MCF 10A (cell line): Measurements from ENCODE around the gene B4GALT1. TPM values are rescaled to one million over a fixed set of nuclear protein-coding genes. Genes with fewer than 3 reads are reported as not detected.

Experiments used
- BruUV-seq: library from RNA; stranded (reverse); fragments of 400-500 nt; replicated peaks from 2 replicates; lab custom pipeline; 2021; lab: Mats Ljungman, UMichigan
- CTCF ChIA-PET: fragments of 300-600 bp; sonication (Branson Sonifier 250); formaldehyde crosslinking; extraction: SDS; loops from one replicate; lab custom pipeline; 2021; ENCODE audit warnings: antibody characterized with exemption, inconsistent platforms; lab: Yijun Ruan, JAX
- POLR2A ChIA-PET: fragments of 300-600, 350-650 bp; sonication (Branson Sonifier 250); formaldehyde crosslinking; extraction: SDS; loops from one replicate; lab custom pipeline; 2020; ENCODE audit warnings: antibody characterized with exemption, inconsistent platforms; lab: Yijun Ruan, JAX
- DNase-seq: peaks from one replicate; pipeline ENCODE4 v3.0.0-alpha.2; 2018; ENCODE audit not compliant: unreplicated experiment
- H3K27ac Mint-ChIP-seq: one replicate; pipeline ENCODE4 v1.8.0; 2022; ENCODE audit warnings: mild to moderate bottlenecking, low read depth, mixed read lengths; ENCODE audit not compliant: unreplicated experiment
- H3K27me3 Mint-ChIP-seq: one replicate; pipeline ENCODE4 v1.8.0; 2022; ENCODE audit warnings: mixed read lengths; ENCODE audit not compliant: insufficient read depth, unreplicated experiment
- H3K36me3 Mint-ChIP-seq: one replicate; pipeline ENCODE4 v1.8.0; 2022; ENCODE audit warnings: mild to moderate bottlenecking, moderate library complexity, mixed read lengths; ENCODE audit not compliant: insufficient read depth, unreplicated experiment
- H3K4me1 Mint-ChIP-seq: one replicate; pipeline ENCODE4 v1.8.0; 2022; ENCODE audit warnings: mixed read lengths; ENCODE audit not compliant: insufficient read depth, unreplicated experiment
- H3K4me3 Mint-ChIP-seq: one replicate; pipeline ENCODE4 v1.8.0; 2022; ENCODE audit warnings: mild to moderate bottlenecking, moderate library complexity, mixed read lengths; ENCODE audit not compliant: unreplicated experiment
- H3K9me3 Mint-ChIP-seq: one replicate; pipeline ENCODE4 v1.8.0; 2022; ENCODE audit warnings: mixed read lengths; ENCODE audit not compliant: unreplicated experiment
- intact Hi-C: fragments of 100-400 bp; cut with micrococcal nuclease; formaldehyde crosslinking; loops from 2 replicates; pipeline ENCODE4 v1.14.1; 2022
- total RNA-seq: library from RNA; stranded (reverse); gene quantifications from 2 replicates; pipeline ENCODE4 v1.2.3, GENCODE V29; 2022
- TF ChIP-seq, protein P1 (sequence below): fragments of 200-600 bp; IDR thresholded peaks from one replicate; pipeline ENCODE4 v1.8.0; 2022; ENCODE audit warnings: antibody characterized with exemption, mild to moderate bottlenecking; ENCODE audit not compliant: unreplicated experiment

B4GALT1 gene
- total RNA-seq, 1 experiment from 2014 or later, result 184 TPM

GRCh38 chr9:33125461-33125860 lies 41.7 kb downstream of the B4GALT1 start:
- H3K9me3 Mint-ChIP-seq, result no peaks in the 10 kb centered on the region
- TF ChIP-seq, protein P1, sequence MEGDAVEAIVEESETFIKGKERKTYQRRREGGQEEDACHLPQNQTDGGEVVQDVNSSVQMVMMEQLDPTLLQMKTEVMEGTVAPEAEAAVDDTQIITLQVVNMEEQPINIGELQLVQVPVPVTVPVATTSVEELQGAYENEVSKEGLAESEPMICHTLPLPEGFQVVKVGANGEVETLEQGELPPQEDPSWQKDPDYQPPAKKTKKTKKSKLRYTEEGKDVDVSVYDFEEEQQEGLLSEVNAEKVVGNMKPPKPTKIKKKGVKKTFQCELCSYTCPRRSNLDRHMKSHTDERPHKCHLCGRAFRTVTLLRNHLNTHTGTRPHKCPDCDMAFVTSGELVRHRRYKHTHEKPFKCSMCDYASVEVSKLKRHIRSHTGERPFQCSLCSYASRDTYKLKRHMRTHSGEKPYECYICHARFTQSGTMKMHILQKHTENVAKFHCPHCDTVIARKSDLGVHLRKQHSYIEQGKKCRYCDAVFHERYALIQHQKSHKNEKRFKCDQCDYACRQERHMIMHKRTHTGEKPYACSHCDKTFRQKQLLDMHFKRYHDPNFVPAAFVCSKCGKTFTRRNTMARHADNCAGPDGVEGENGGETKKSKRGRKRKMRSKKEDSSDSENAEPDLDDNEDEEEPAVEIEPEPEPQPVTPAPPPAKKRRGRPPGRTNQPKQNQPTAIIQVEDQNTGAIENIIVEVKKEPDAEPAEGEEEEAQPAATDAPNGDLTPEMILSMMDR, result no peak
- no peaks in the 10 kb centered on the region for H3K27me3 Mint-ChIP-seq
- H3K36me3 Mint-ChIP-seq, result peaks cover 100% of the 10 kb centered on the region
- intact Hi-C loops, result no loop called here
- peaks cover 36% of the 10 kb centered on the region for H3K4me1 Mint-ChIP-seq
- no TSS peak for BruUV-seq
- H3K27ac Mint-ChIP-seq, result no peak overlapping the region
- DNase-seq, result no peak
- ChIA-PET CTCF (interaction anchor here (0.7 to 1.4 kb wide), 2 partner anchors 12 to 98 kb away, joined by 3 read pairs; no protein-coding TSS in a partner anchor), POLR2A (interaction anchor here (0.5 to 14.7 kb wide), 4 partner anchors 16 to 43 kb away, joined by 3 to 242 read pairs (median 5); partner anchors contain the start of gene B4GALT1)
- no peak overlapping the region for H3K4me3 Mint-ChIP-seq

GRCh38 chr9:33124751-33125381 lies 42.3 kb downstream of the B4GALT1 start:
- ChIA-PET POLR2A (interaction anchor here (0.8 to 14.7 kb wide), 2 partner anchors 38 to 43 kb away, joined by 3 to 242 read pairs; partner anchors contain the start of gene B4GALT1), CTCF (interaction anchor here (0.7 to 1.4 kb wide), 2 partner anchors 12 to 99 kb away, joined by 3 read pairs; no protein-coding TSS in a partner anchor)
- Mint-ChIP-seq H3K27ac (no peak overlapping the region), H3K4me3 (no peak overlapping the region), H3K36me3 (peaks cover 100% of the 10 kb centered on the region), H3K9me3 (no peaks in the 10 kb centered on the region), H3K27me3 (no peaks in the 10 kb centered on the region), H3K4me1 (peaks cover 34% of the 10 kb centered on the region)
- BruUV-seq, result no TSS peak
- intact Hi-C loops, result no loop called here
- no peak for DNase-seq
- TF ChIP-seq, protein P1, result no peak

GRCh38 chr9:33124046-33124445 lies 43.1 kb downstream of the B4GALT1 start:
- H3K27ac Mint-ChIP-seq, result no peak overlapping the region
- H3K27me3 Mint-ChIP-seq, result no peaks in the 10 kb centered on the region
- TF ChIP-seq, protein P1, result no peak
- CTCF ChIA-PET, result no interaction called here
- peaks cover 27% of the 10 kb centered on the region for H3K4me1 Mint-ChIP-seq
- POLR2A ChIA-PET, result interaction anchor here (14.7 kb wide), 1 partner anchor 39 kb away, joined by 242 read pairs; the partner anchor contains the start of gene B4GALT1
- intact Hi-C loops, result no loop called here
- H3K36me3 Mint-ChIP-seq, result peaks cover 100% of the 10 kb centered on the region
- DNase-seq, result no peak
- no peak overlapping the region for H3K4me3 Mint-ChIP-seq
- no peaks in the 10 kb centered on the region for H3K9me3 Mint-ChIP-seq
- no TSS peak for BruUV-seq

DNA sequence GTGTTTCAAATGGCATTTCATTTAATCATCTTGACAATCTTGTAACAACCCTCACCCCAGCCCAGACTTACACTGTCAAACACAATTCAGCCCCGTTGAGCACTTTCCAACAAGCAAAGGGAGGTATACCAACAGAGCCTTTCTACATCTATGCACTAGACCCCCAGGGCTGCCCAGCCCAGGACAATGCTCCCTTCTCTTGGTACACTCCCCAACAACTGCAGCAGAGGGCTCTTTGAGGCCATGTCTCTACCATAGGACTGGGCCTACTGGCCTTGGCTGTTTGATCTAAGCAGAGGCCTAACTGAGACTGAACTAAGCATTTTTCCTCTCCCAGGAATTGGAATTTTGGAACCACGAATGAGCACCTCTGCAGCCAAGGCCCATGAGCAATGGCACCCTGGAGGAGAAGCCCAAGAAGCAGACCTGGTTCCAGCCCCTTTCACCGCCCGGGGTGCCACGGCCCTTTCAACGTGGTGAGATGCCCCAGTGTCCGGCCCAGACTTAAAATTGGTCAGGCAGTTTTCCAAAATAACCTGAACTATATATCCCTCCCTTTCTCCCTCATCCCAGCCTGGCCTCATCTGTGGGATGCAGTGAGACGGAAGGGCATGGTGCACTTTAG lies 43.6 kb downstream of the B4GALT1 start:
- BruUV-seq, result no TSS peak
- TF ChIP-seq, protein P1, result no peak
- ChIA-PET POLR2A (interaction anchor here (14.7 kb wide), 1 partner anchor 39 kb away, joined by 242 read pairs; the partner anchor contains the start of gene B4GALT1), CTCF (no interaction called here)
- no peak for DNase-seq
- Mint-ChIP-seq H3K27ac (no peak overlapping the region), H3K36me3 (peaks cover 100% of the 10 kb centered on the region), H3K27me3 (no peaks in the 10 kb centered on the region), H3K4me1 (peaks cover 27% of the 10 kb centered on the region), H3K9me3 (no peaks in the 10 kb centered on the region), H3K4me3 (no peak overlapping the region)
- intact Hi-C loops, result no loop called here
